K562 treated with DMSO at 1 percent for 48 hours (cell line): ENCODE results near the gene PDCL2. TPM values are rescaled to one million over a fixed set of nuclear protein-coding genes. Genes with fewer than 3 reads are reported as not detected.

ENCODE experiments used
- total RNA-seq: library from RNA; unstranded; fragments of 300-600 nt; gene quantifications from 2 replicates; pipeline ENCODE4 v1.2.3, GENCODE V29; 2022; ENCODE audit warnings: low replicate concordance; ENCODE audit errors: extremely low read depth

PDCL2 gene
- not detected in 2 replicates for total RNA-seq

GRCh38 chr4:55592014-55592413 is at the start of gene PDCL2:
Gene PDCL2, minus strand, starts transcription at chr4:55592245. Its CDS starts 136 bp downstream, at chr4:55592109.

GRCh38 chr4:55635741-55636655 is 44.0 kb upstream of the PDCL2 start, which contains the start of gene NMU:
Gene NMU, minus strand, starts transcription at chr4:55636298. Its CDS starts 106 bp downstream, at chr4:55636192.

GRCh38 chr4:55546756-55547465 is 45.1 kb downstream of the PDCL2 start, which contains the start of gene CLOCK:
Gene CLOCK, minus strand, starts transcription at chr4:55546909. Its CDS starts 64,124 bp downstream, at chr4:55482785.

Other genes with a start within 250 kb of the PDCL2 start
- gene SRD5A3, start 246.0 kb downstream of the PDCL2 start, total RNA-seq: not detected in 2 replicates
- not detected in 2 replicates for gene TMEM165, start 196.3 kb downstream of the PDCL2 start, total RNA-seq
- gene CLOCK, start 45.3 kb downstream of the PDCL2 start, total RNA-seq: not detected in 2 replicates
- gene NMU, start 44.1 kb upstream of the PDCL2 start, total RNA-seq: not detected in 2 replicates
- gene EXOC1L, start 227.5 kb upstream of the PDCL2 start, total RNA-seq: not detected in 2 replicates